ENCODE measurements around the gene FBXO40. TPM values are rescaled to one million over a fixed set of nuclear protein-coding genes. Genes with fewer than 3 reads are reported as not detected.
"Not testable (repeated sequence)": the region's sequence is repeated elsewhere in the genome, so short reads cannot be mapped to it uniquely, and the experiment has no call there.

FBXO40 gene
- total and polyA plus RNA-seq, 8 donors: under 0.01 to 0.06 TPM; not detected in 6

GRCh38 chr3:121584418-121584817 is 8.8 kb upstream of the FBXO40 start:
- H3K4me3 ChIP-seq: no peak overlapping the region
- TF ChIP-seq POLR2AphosphoS5 (IDR thresholded peaks at IDR 0.05) (no peak), EP300 (IDR thresholded peaks at IDR 0.05) (no peak), POLR2A (IDR thresholded peaks at IDR 0.05) (no peak), CTCF (IDR thresholded peaks at IDR 0.05) (no peak)
- no peaks in the 10 kb centered on the region for H3K9me3 ChIP-seq
- intact Hi-C loops (cut with DNase I; ENCODE audit: low total_unique reads): no loop called here
- WGBS, 5 donors: 70 to 92% (median 82%) methylated on average over 1 of the region's 1 CpG
- no peaks in the 10 kb centered on the region for H3K27me3 ChIP-seq
- H3K4me1 ChIP-seq: no peaks in the 10 kb centered on the region
- no peaks in the 10 kb centered on the region for H3K36me3 ChIP-seq
- no peak for DNase-seq
- H3K27ac ChIP-seq: no peak overlapping the region

GRCh38 chr3:121593806-121594205 is 627 bp downstream of the FBXO40 start:
- H3K27me3 ChIP-seq; H3K9me3 ChIP-seq; H3K4me1 ChIP-seq; intact Hi-C loops (cut with DNase I; ENCODE audit: low total_unique reads); H3K4me3 ChIP-seq; DNase-seq; H3K27ac ChIP-seq; H3K36me3 ChIP-seq: not testable (repeated sequence)
- WGBS, 5 donors: 91 to 96% (median 94%) methylated on average over 4 of the region's 4 CpGs

- H3K4me1 ChIP-seq: no peaks in the 10 kb centered on the region
- intact Hi-C loops (cut with DNase I; ENCODE audit: low total_unique reads): no loop called here
- H3K27ac ChIP-seq: no peak overlapping the region
- DNase-seq: no peak
- TF ChIP-seq EP300 (IDR thresholded peaks at IDR 0.05) (no peak), POLR2AphosphoS5 (IDR thresholded peaks at IDR 0.05) (no peak), POLR2A (IDR thresholded peaks at IDR 0.05) (no peak), CTCF (IDR thresholded peaks at IDR 0.05) (no peak)
- WGBS, 5 donors: 53 to 68% (median 61%) methylated on average over 2 of the region's 2 CpGs
- no peaks in the 10 kb centered on the region for H3K27me3 ChIP-seq
- no peaks in the 10 kb centered on the region for H3K9me3 ChIP-seq
- no peak overlapping the region for H3K4me3 ChIP-seq
- H3K36me3 ChIP-seq: no peaks in the 10 kb centered on the region
These were observed 1.7 kb downstream of the FBXO40 start for GRCh38 chr3:121594850-121595249.

- H3K27me3 ChIP-seq: no peaks in the 10 kb centered on the region
- no peak overlapping the region for H3K27ac ChIP-seq
- intact Hi-C loops (cut with DNase I; ENCODE audit: low total_unique reads): no loop called here
- H3K4me3 ChIP-seq: no peak overlapping the region
- no peaks in the 10 kb centered on the region for H3K36me3 ChIP-seq
- WGBS, 5 donors: 71 to 88% (median 79%) methylated on average over 4 of the region's 4 CpGs
- DNase-seq: no peak
- H3K4me1 ChIP-seq: no peaks in the 10 kb centered on the region
- TF ChIP-seq CTCF (IDR thresholded peaks at IDR 0.05) (no peak), POLR2AphosphoS5 (IDR thresholded peaks at IDR 0.05) (no peak), EP300 (IDR thresholded peaks at IDR 0.05) (no peak), POLR2A (IDR thresholded peaks at IDR 0.05) (no peak)
- H3K9me3 ChIP-seq: no peaks in the 10 kb centered on the region
These were observed 2.7 kb downstream of the FBXO40 start for GRCh38 chr3:121595765-121596406.

GRCh38 chr3:121598564-121598963 is 5.4 kb downstream of the FBXO40 start:
- no peaks in the 10 kb centered on the region for H3K36me3 ChIP-seq
- no peak overlapping the region for H3K4me3 ChIP-seq
- H3K27ac ChIP-seq: no peak overlapping the region
- intact Hi-C loops (cut with DNase I; ENCODE audit: low total_unique reads): no loop called here
- 84 to 93% (median 92%) methylated on average over 2 of the region's 2 CpGs for WGBS, 5 donors
- H3K9me3 ChIP-seq: no peaks in the 10 kb centered on the region
- TF ChIP-seq CTCF (IDR thresholded peaks at IDR 0.05) (no peak), EP300 (IDR thresholded peaks at IDR 0.05) (no peak), POLR2A (IDR thresholded peaks at IDR 0.05) (no peak), POLR2AphosphoS5 (IDR thresholded peaks at IDR 0.05) (no peak)
- DNase-seq: no peak
- H3K27me3 ChIP-seq: no peaks in the 10 kb centered on the region
- H3K4me1 ChIP-seq: no peaks in the 10 kb centered on the region

GRCh38 chr3:121599900-121600299 is 6.7 kb downstream of the FBXO40 start:
- H3K27me3 ChIP-seq; intact Hi-C loops (cut with DNase I; ENCODE audit: low total_unique reads); H3K27ac ChIP-seq; H3K4me1 ChIP-seq; H3K4me3 ChIP-seq; H3K9me3 ChIP-seq; H3K36me3 ChIP-seq; DNase-seq: not testable (repeated sequence)
- 73 to 94% (median 86%) methylated on average over 2 of the region's 2 CpGs for WGBS, 5 donors

Data from stomach (tissue), 9 donors.